GM12891 (cell line): ENCODE results near the gene EDN1.

Experiments
- PAX5 ChIP-seq: IDR thresholded peaks from 2 replicates; pipeline ENCODE4 v1.6.1; 2011; ENCODE audit warnings: low read length, moderate library complexity, mild to moderate bottlenecking; ENCODE audit not compliant: insufficient read depth, severe bottlenecking
- POLR2A ChIP-seq: IDR thresholded peaks from 2 replicates; pipeline ENCODE4 v1.6.1; 2011; ENCODE audit warnings: low read depth, low read length, control low read depth
- POLR2AphosphoS5 ChIP-seq: IDR thresholded peaks from 2 replicates; pipeline ENCODE4 v1.6.1; 2011; ENCODE audit warnings: low read depth, low read length, control low read depth
- SPI1 ChIP-seq: IDR thresholded peaks from 2 replicates; pipeline ENCODE4 v1.6.1; 2011; ENCODE audit warnings: low read depth, low read length, control low read depth
- TAF1 ChIP-seq: IDR thresholded peaks from 2 replicates; pipeline ENCODE4 v1.6.1; 2011; ENCODE audit warnings: low read depth, low read length, control low read depth

DNA sequence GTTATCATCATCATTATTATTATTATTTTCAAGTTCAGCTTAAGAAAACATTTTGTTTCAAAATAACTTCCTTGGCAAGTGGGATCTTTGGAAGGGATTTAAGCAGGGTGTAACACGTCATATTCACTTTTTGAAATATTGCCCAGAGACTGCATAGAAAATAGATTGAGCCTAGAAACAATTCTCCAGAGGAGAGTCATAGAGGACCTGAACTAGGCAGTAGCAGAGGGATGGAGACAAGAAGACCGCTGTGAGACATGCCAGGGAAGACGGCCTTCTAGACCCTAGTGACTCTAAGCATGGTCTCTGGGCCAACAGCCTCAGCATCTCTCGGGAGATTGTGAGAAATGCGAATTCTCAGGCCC is 55.5 kb downstream of the EDN1 start:
- no peak for TF ChIP-seq POLR2AphosphoS5
- no peak for TF ChIP-seq POLR2A
- TF ChIP-seq TAF1, result no peak
- no peak for TF ChIP-seq PAX5
- TF ChIP-seq SPI1, result no peak
